Transverse colon (tissue), 4 donors: Measurements from ENCODE around the gene GARNL3. TPM values are rescaled to one million over a fixed set of nuclear protein-coding genes. Genes with fewer than 3 reads are reported as not detected.

Experiments used
- DNase-seq: peaks from one replicate; pipeline ENCODE4 v3.0.0-alpha.2; 2019
- H3K27ac ChIP-seq, 4 donors: fragments of 200-600 bp; sonication (generic); 2 replicates each; pipeline ENCODE4 v1.5.1; 2016 to 2018; ENCODE audit warnings: inconsistent platforms in 4 of 4
- H3K27me3 ChIP-seq: fragments of 200-600 bp; sonication (generic); 2 replicates; pipeline ENCODE4 v1.5.1; 2017; ENCODE audit warnings: inconsistent platforms
- H3K36me3 ChIP-seq, 4 donors: fragments of 200-600 bp; sonication (generic); 2 replicates each; pipeline ENCODE4 v1.5.1; 2017 to 2019; ENCODE audit warnings: inconsistent platforms in 4 of 4
- H3K4me1 ChIP-seq, 4 donors: fragments of 200-600 bp; sonication (generic); 2 replicates each; pipeline ENCODE4 v1.5.1; 2017 to 2020; ENCODE audit warnings: inconsistent platforms in 4 of 4
- H3K4me3 ChIP-seq, 4 donors: fragments of 200-600 bp; sonication (generic); 1 replicate in 1 of 4; 2 replicates in 3 of 4; pipeline versions ENCODE4 v1.5.1 to v1.6.1; 2017 to 2019; ENCODE audit warnings: inconsistent platforms in 4 of 4
- H3K9me3 ChIP-seq, 2 donors: fragments of 200-600 bp; sonication (generic); 2 replicates each; pipeline ENCODE4 v1.5.1; 2017 to 2019; ENCODE audit warnings: inconsistent platforms in 2 of 2
- EP300 ChIP-seq: sonication (generic); formaldehyde crosslinking; IDR thresholded peaks from one replicate; pipeline ENCODE4 v1.6.1; 2017; ENCODE audit warnings: antibody characterized with exemption, low read depth
- POLR2A ChIP-seq: fragments of 450-650 bp; IDR thresholded peaks from one replicate; pipeline ENCODE4 v1.6.1; 2016; ENCODE audit warnings: antibody characterized with exemption, mild to moderate bottlenecking, moderate library complexity
- POLR2AphosphoS5 ChIP-seq, 3 donors: sonication (generic); formaldehyde crosslinking; IDR thresholded peaks; one replicate each; pipeline ENCODE4 v1.6.1; 2016; ENCODE audit warnings: antibody characterized with exemption in 3 of 3
- WGBS, 2 donors: methylation state at CpG; one replicate each; pipeline ENCODE4 v1.1.5; 2018; ENCODE audit warnings: low coverage in 1 of 2; 5-methylcytosine and 5-hydroxymethylcytosine counted together
- in situ Hi-C, 4 donors: fragments of 200-750 bp; cut with MboI; loops; one replicate each; pipeline versions ENCODE4 v1.15.0 to v1.15.1; 2017; ENCODE audit warnings: low sequenced_read_pairs in 3 of 4, low pct_ligation_motif_present in 1 of 4, low pct_unique_long_range_greater_than_20kb in 1 of 4
- intact Hi-C: fragments of 100-400 bp; cut with DNase I; formaldehyde crosslinking; loops from one replicate; pipeline ENCODE4 v1.15.1; 2023; ENCODE audit warnings: low total_unique reads
- total RNA-seq, 4 donors: library from RNA; depleted of rRNA; stranded (reverse); fragments of >200 nt; gene quantifications; one replicate each; pipeline ENCODE4 v1.1.0, GENCODE V29; 2016
- TF ChIP-seq, protein P1 (sequence below), 5 experiments: fragments of 200-600 bp in 3 of 5; fragments of 450-650 bp in 2 of 5; sonication (generic) in 3 of 5; IDR thresholded peaks; 1 replicate in 2 of 5; 2 replicates in 3 of 5; pipeline ENCODE4 v1.5.1; 2016 to 2017; ENCODE audit warnings: antibody characterized with exemption in 5 of 5, inconsistent platforms in 3 of 5, mild to moderate bottlenecking in 2 of 5, moderate library complexity in 1 of 5

The GARNL3 gene
- total RNA-seq, 4 donors from 2014 or later: 6.0 to 19.5 (median 11.8) TPM

DNA sequence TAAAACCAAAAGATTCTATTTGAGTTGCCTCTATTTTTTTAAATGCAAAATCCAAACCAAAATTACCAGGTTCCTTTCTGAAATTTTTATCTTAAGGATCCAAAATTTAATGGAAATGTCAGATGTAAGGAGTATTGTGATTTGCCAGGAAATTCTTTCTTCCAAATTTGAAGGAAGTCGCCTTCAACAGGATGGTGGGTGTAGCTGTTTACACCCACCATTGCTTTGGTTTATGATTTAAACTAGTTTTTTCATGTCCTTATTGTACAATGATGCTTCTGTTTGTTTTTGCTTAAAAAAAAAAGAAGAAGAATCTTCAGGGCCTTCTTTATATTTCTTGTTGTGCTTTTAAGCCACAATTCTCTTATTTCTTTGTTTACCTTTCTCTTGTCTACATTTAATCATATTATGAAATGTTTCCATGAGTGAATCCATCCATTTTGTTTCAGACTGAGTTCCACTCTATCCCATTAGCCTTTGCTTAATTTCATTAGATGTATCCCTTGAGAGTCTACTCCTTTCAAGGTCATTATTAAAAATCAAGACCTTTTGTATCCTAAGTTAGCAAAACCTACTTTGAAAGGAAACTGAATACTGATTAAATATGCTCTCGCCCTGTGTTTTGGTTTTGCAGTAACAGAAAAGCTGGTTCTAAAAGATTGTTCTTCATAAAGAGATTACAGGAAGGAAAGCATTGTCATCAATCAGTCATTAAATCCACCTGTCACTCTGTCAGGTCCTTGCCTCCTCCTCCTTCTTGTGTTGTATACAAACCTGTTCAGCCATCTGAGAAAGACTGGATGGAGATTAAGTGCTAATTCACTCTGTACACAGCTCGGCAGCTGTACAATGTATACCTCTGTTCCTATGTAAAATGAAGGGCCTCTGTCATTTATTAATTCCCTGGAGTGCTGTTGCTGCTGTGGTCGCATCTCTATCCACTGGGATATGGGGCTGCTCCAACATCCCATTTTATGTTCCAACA lies 86.9 kb downstream of the GARNL3 start:
- no peaks in the 10 kb centered on the region for H3K36me3 ChIP-seq
- intact Hi-C loops (no loop called here), in situ Hi-C loops (no loop called here)
- 80 to 84% methylated on average over 2 to 4 of the region's 4 CpGs for WGBS, 2 donors
- TF ChIP-seq EP300: no peak
- no peak for DNase-seq
- H3K4me1 ChIP-seq: no peaks in the 10 kb centered on the region
- no peaks in the 10 kb centered on the region for H3K27me3 ChIP-seq
- H3K4me3 ChIP-seq: no peak overlapping the region
- no peaks in the 10 kb centered on the region for H3K9me3 ChIP-seq
- no peak overlapping the region for H3K27ac ChIP-seq

DNA sequence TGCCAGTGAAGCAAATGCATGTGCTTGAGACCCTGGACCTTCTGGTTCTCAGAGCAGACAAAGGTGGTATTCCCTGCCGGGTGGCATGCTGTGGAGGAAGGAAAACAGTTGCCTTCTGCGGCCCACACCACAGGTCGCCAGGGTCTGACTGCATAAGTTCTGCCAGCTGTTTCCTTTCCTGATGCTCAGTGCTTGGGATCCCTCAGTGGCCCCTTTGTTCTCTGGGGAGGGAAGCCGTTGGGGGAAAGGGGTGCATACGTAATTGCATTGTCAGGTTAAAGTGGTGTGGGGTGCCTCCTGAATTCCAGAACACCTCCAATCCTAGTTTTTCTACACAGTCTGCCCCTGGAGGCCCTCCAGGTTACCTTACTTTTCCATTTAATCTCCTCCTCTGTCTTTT lies 89.3 kb downstream of the GARNL3 start:
- TF ChIP-seq POLR2AphosphoS5 (IDR thresholded peaks at IDR 0.05) (no peak), EP300 (no peak), POLR2A (no peak)
- TF ChIP-seq, protein P1, sequence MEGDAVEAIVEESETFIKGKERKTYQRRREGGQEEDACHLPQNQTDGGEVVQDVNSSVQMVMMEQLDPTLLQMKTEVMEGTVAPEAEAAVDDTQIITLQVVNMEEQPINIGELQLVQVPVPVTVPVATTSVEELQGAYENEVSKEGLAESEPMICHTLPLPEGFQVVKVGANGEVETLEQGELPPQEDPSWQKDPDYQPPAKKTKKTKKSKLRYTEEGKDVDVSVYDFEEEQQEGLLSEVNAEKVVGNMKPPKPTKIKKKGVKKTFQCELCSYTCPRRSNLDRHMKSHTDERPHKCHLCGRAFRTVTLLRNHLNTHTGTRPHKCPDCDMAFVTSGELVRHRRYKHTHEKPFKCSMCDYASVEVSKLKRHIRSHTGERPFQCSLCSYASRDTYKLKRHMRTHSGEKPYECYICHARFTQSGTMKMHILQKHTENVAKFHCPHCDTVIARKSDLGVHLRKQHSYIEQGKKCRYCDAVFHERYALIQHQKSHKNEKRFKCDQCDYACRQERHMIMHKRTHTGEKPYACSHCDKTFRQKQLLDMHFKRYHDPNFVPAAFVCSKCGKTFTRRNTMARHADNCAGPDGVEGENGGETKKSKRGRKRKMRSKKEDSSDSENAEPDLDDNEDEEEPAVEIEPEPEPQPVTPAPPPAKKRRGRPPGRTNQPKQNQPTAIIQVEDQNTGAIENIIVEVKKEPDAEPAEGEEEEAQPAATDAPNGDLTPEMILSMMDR (IDR thresholded peaks at IDR 0.05): no peak
- Histone ChIP-seq H3K27me3 (no peaks in the 10 kb centered on the region), H3K9me3 (no peaks in the 10 kb centered on the region), H3K4me1 (no peaks in the 10 kb centered on the region), H3K27ac (no peak overlapping the region), H3K4me3 (no peak overlapping the region), H3K36me3 (no peaks in the 10 kb centered on the region)
- no peak for DNase-seq
- WGBS, 2 donors: 83% methylated on average over 5 of the region's 5 CpGs; no CpG with 5 or more reads in 1 of the 2 donors
- in situ Hi-C loops (no loop called here), intact Hi-C loops (no loop called here)

- WGBS, 2 donors: 70 to 92% methylated on average over 2 to 4 of the region's 4 CpGs
- in situ Hi-C loops: no loop called here
- intact Hi-C loops: no loop called here
- DNase-seq: no peak
- Histone ChIP-seq H3K4me3 (no peak overlapping the region), H3K9me3 (no peaks in the 10 kb centered on the region), H3K27ac (no peak overlapping the region), H3K36me3 (no peaks in the 10 kb centered on the region), H3K27me3 (no peaks in the 10 kb centered on the region), H3K4me1 (peaks cover 0 to 11% (median 7%) of the 10 kb centered on the region in 4 donors)
- TF ChIP-seq, protein P1 (IDR thresholded peaks at IDR 0.05): no peak
- TF ChIP-seq POLR2A (no peak), POLR2AphosphoS5 (IDR thresholded peaks at IDR 0.05) (no peak), EP300 (no peak)
Observed at GRCh38 chr9:127356906-127357305, 92.3 kb downstream of the GARNL3 start.

- intact Hi-C loops: no loop called here
- no peak for TF ChIP-seq EP300
- no peak for TF ChIP-seq POLR2A
- no peak for TF ChIP-seq POLR2AphosphoS5 (IDR thresholded peaks at IDR 0.05)
- TF ChIP-seq, protein P1 (IDR thresholded peaks at IDR 0.05): no peak
- in situ Hi-C loops: no loop called here
- 92% methylated on average over 3 of the region's 3 CpGs; no CpG with 5 or more reads in 1 of the 2 donors for WGBS, 2 donors
- H3K9me3 ChIP-seq: no peaks in the 10 kb centered on the region
- no peak overlapping the region for H3K4me3 ChIP-seq
- DNase-seq: no peak
- no peaks in the 10 kb centered on the region for H3K36me3 ChIP-seq
- H3K4me1 ChIP-seq: peaks cover 0 to 15% (median 9%) of the 10 kb centered on the region in 4 donors
- H3K27me3 ChIP-seq: no peaks in the 10 kb centered on the region
- H3K27ac ChIP-seq: no peak overlapping the region
Observed at GRCh38 chr9:127358023-127358535, 93.5 kb downstream of the GARNL3 start.
